GM15510 (cell line): ENCODE results near the gene MCHR1.

Experiments
- POLR2A ChIP-seq: IDR thresholded peaks from 3 replicates; pipeline ENCODE4 v1.6.1; 2011; ENCODE audit warnings: borderline replicate concordance; ENCODE audit not compliant: insufficient read length; ENCODE audit errors: extremely low read depth

MCHR1 gene

GRCh38 chr22:40651563-40652501 is 27.5 kb upstream of the MCHR1 start:
- TF ChIP-seq POLR2A, result peak; percentile 57

- TF ChIP-seq POLR2A, result no peak
Measured at GRCh38 chr22:40653361-40653760, 25.9 kb upstream of the MCHR1 start.

- no peak for TF ChIP-seq POLR2A
Measured at GRCh38 chr22:40654522-40655167, 24.6 kb upstream of the MCHR1 start.

- no peak for TF ChIP-seq POLR2A
Measured at GRCh38 chr22:40659166-40659565, 20.1 kb upstream of the MCHR1 start.

GRCh38 chr22:40660730-40661129 is 18.6 kb upstream of the MCHR1 start:
- TF ChIP-seq POLR2A, result no peak

- TF ChIP-seq POLR2A, result no peak
Measured at GRCh38 chr22:40661671-40662070, 17.6 kb upstream of the MCHR1 start.

GRCh38 chr22:40665312-40665711 is 14.0 kb upstream of the MCHR1 start:
- no peak for TF ChIP-seq POLR2A

- no peak for TF ChIP-seq POLR2A
Measured at GRCh38 chr22:40666151-40666848, 13.0 kb upstream of the MCHR1 start.

- TF ChIP-seq POLR2A, result no peak
Measured at GRCh38 chr22:40668611-40669411, 10.5 kb upstream of the MCHR1 start.

- TF ChIP-seq POLR2A, result no peak
Measured at GRCh38 chr22:40670058-40670457, 9.2 kb upstream of the MCHR1 start.

- no peak for TF ChIP-seq POLR2A
Measured at GRCh38 chr22:40671369-40671768, 7.9 kb upstream of the MCHR1 start.

- no peak for TF ChIP-seq POLR2A
Measured at GRCh38 chr22:40671796-40672360, 7.4 kb upstream of the MCHR1 start.

- TF ChIP-seq POLR2A, result no peak
Measured at GRCh38 chr22:40673017-40673416, 6.3 kb upstream of the MCHR1 start.

- TF ChIP-seq POLR2A, result no peak
Measured at GRCh38 chr22:40674274-40674673, 5.0 kb upstream of the MCHR1 start.
